HUDEP-2 (cell line): ENCODE results near the gene BTD.

Source experiments
- DNase-seq, 76 experiments: peaks; one replicate each; lab custom pipeline; 2025; ENCODE audit not compliant: unreplicated experiment in 76 of 76; lab: John Stamatoyannopoulos, UW

BTD gene

GRCh38 chr3:15660055-15660935 lies 58.8 kb downstream of the BTD start:
- no peak for DNase-seq

DNA sequence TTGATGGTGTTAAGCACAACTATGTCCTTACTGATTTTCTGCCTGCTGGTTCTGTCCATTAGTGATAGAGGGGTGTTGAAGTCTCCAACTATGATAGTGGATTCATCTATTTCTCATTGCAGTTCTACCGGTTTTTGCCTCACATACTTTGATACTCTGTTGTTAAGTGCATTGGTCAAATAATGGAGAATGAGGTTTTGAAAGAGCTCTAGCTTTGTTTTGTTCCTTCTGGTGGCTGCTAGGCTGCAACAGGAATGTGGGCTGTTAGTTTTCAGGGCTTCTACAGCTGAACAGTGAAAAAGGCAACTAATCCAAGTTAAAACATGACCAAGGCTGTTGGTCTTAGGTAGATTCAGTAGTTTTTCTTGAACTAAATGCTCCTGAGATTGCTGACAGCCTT lies 62.6 kb downstream of the BTD start:
- DNase-seq = no peak

- DNase-seq = no peak
Measured at GRCh38 chr3:15665510-15666150, 64.1 kb downstream of the BTD start.

GRCh38 chr3:15666277-15666676 lies 64.7 kb downstream of the BTD start:
- DNase-seq = no peak

GRCh38 chr3:15667484-15667883 lies 65.9 kb downstream of the BTD start:
- no peak for DNase-seq

GRCh38 chr3:15673536-15673935 lies 72.0 kb downstream of the BTD start:
- no peak for DNase-seq

DNA sequence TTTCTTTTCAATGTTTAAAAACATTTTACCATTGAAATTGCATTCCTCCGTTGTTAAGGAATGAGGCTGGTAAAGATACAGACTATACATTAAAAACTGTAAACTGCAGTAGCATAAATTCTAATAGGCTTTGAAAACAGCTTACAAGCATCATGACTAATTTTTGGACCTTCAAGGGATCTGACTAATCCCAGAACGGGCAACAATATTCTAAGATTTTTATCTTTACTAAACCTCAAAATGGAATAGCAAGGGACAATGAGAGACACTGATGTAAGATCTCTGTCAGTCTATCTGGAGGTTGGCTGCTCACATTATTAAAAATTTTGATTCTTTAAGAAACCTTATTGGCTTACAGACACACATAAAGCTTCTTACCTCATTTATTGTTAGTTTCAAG lies 74.7 kb downstream of the BTD start:
- DNase-seq = no peak

- DNase-seq = no peak
Measured at GRCh38 chr3:15679306-15679705, 77.8 kb downstream of the BTD start.

DNA sequence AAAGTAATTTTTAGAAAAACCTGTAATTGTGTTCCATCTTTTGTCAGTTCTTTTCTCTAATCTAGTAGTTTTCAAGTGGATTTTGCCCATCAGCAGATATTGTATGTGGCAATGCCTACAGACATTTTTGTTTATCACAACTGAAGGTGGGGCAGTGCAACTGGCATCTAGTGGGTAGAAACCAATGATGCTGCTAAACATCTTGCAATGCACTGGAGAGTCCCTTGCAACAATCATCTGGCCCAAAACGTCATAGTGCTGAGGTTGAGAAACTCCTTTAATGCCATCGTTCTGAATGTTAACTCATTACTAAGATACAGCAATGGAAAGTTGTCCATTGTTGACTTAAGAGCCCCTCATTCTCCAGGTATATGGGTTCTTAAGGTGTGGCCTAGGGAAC lies 80.1 kb downstream of the BTD start:
- DNase-seq = no peak

GRCh38 chr3:15682561-15683185 lies 81.1 kb downstream of the BTD start:
- DNase-seq = no peak

DNA sequence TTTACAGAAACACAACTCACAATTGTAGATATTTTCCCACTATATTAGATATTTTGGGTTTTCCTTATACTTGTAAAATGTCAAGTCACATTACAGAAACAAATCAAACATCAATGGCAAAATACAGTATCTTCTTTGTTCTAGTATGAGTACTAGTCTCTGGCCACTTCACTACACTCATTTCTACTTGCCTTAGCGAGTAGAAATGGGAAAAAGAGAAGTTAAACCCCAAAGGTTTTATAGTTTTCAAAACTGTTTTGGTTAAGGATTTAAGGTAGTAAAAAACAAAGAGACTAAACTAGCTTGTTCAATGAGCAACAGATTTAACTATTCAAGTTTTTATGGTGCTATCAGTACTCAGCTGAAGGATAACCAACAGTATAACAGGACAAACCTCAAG lies 81.7 kb downstream of the BTD start:
- DNase-seq = no peak

GRCh38 chr3:15685927-15686326 lies 84.4 kb downstream of the BTD start:
- DNase-seq = peak in 23 of 76 experiments; percentile 1 to 54 (median 10)

- no peak for DNase-seq
Measured at GRCh38 chr3:15690230-15690629, 88.7 kb downstream of the BTD start.

GRCh38 chr3:15690748-15691147 lies 89.2 kb downstream of the BTD start:
- DNase-seq = no peak

GRCh38 chr3:15693355-15693754 lies 91.8 kb downstream of the BTD start:
- DNase-seq = no peak

DNA sequence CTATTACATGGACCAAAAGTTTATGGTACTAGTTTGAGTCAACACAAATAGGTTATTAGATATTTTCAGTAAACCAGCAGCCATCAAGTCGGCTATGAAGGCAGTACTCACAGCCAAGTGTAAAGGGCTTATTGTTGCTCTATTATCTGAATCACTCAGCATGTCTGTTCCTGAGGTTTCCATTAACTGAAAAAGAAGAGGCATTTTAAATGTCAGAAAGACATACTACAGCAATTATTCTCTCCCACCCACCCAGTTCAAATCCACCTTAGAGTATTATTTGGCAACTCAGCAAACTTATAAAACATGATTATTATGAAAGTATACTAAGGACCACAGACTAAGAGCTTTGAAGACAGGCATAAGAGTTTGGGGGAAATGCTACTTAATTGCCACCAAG lies 93.1 kb downstream of the BTD start:
- no peak for DNase-seq
